ENCODE data around the gene ADAM12.

DNA sequence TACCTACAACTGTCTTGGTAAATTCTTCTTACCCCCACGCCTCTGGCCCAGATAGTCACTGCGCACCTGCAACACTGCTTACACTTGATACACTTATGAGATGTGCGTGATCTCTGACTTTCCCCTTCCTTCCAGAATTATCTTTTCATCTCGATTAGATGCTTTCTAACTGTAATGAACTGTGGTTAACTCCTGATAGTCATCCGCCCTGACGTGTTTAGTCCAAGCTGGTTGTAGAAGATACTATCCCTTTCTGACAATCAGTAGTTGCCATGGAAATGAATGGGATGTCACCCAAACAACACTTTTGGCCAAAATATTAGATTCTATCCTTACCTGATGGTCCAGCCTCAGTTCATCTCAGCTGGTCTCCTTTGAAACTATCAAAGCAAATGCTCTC is 241.5 kb downstream of the ADAM12 start:
- TF ChIP-seq EZH2phosphoT487 (IDR thresholded peaks at IDR 0.05; ENCODE audit: borderline replicate concordance): no peak
- TF ChIP-seq, protein P1, sequence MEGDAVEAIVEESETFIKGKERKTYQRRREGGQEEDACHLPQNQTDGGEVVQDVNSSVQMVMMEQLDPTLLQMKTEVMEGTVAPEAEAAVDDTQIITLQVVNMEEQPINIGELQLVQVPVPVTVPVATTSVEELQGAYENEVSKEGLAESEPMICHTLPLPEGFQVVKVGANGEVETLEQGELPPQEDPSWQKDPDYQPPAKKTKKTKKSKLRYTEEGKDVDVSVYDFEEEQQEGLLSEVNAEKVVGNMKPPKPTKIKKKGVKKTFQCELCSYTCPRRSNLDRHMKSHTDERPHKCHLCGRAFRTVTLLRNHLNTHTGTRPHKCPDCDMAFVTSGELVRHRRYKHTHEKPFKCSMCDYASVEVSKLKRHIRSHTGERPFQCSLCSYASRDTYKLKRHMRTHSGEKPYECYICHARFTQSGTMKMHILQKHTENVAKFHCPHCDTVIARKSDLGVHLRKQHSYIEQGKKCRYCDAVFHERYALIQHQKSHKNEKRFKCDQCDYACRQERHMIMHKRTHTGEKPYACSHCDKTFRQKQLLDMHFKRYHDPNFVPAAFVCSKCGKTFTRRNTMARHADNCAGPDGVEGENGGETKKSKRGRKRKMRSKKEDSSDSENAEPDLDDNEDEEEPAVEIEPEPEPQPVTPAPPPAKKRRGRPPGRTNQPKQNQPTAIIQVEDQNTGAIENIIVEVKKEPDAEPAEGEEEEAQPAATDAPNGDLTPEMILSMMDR (conservative IDR thresholded peaks at IDR 0.05; ENCODE audit: low read length): no peak

Data from Loucy (cell line).